ENCODE results near the gene PRPF19.

PRPF19 gene

GRCh38 chr11:60855726-60856633 lies 50.4 kb downstream of the PRPF19 start, which contains the start of gene PTGDR2:
Gene PTGDR2 (minus strand): TSS chr11:60855950. CDS start chr11:60853722, 2,228 bp downstream.
- no peak for DNase-seq

GRCh38 chr11:60854847-60855725 lies 51.3 kb downstream of the PRPF19 start:
- DNase-seq: no peak

GRCh38 chr11:60854140-60854846 lies 52.1 kb downstream of the PRPF19 start:
- DNase-seq: no peak

GRCh38 chr11:60852982-60853950 lies 53.1 kb downstream of the PRPF19 start:
- DNase-seq: no peak

- DNase-seq: no peak
Observed at GRCh38 chr11:60852117-60852981, 54.0 kb downstream of the PRPF19 start.

GRCh38 chr11:60851327-60852104 lies 54.9 kb downstream of the PRPF19 start:
- no peak for DNase-seq

GRCh38 chr11:60849641-60850520 lies 56.5 kb downstream of the PRPF19 start:
- DNase-seq: no peak

- DNase-seq: no peak
Observed at GRCh38 chr11:60848714-60849151, 57.7 kb downstream of the PRPF19 start.

GRCh38 chr11:60847896-60848295 lies 58.5 kb downstream of the PRPF19 start:
- DNase-seq: no peak

GRCh38 chr11:60847281-60847680 lies 59.1 kb downstream of the PRPF19 start:
- no peak for DNase-seq

GRCh38 chr11:60845338-60845737 lies 61.0 kb downstream of the PRPF19 start:
- DNase-seq: no peak

- no peak for DNase-seq
Observed at GRCh38 chr11:60844870-60845221, 61.5 kb downstream of the PRPF19 start.

GRCh38 chr11:60844045-60844869 lies 62.1 kb downstream of the PRPF19 start:
- DNase-seq: no peak

GRCh38 chr11:60842668-60843600 lies 63.5 kb downstream of the PRPF19 start:
- DNase-seq: peak; percentile 2

GRCh38 chr11:60841797-60842667 lies 64.4 kb downstream of the PRPF19 start, which contains the start of gene CCDC86:
Gene CCDC86 (plus strand): TSS chr11:60842113. CDS start chr11:60842125, 12 bp downstream.
- peak; percentile 96 for DNase-seq

All from midbrain (tissue), 1 donor.